Activated CD4-positive, CD25-positive, alpha-beta regulatory T cell treated with anti-CD3 and anti-CD28 coated beads, Interleukin-2, amount 50 U/mL, for 24 hours (primary cell): ENCODE data around the gene FAAP20.

ENCODE experiments used
- ATAC-seq, 2 donors: fragments of 150-1000 bp; cut with Tn5 transposase; one replicate each; pipeline ENCODE4 v1.10.0; 2021; ENCODE audit warnings: mild to moderate bottlenecking in 1 of 2, moderate library complexity in 1 of 2

The FAAP20 gene

GRCh38 chr1:2194319-2194897, at the start of gene FAAP20:
Gene FAAP20, minus strand, starts transcription at chr1:2194772. Its CDS starts 23 bp downstream, at chr1:2194749.
- peak; percentile 54 to 57 for ATAC-seq

GRCh38 chr1:2242814-2243725, 48.5 kb upstream of the FAAP20 start:
- ATAC-seq = peak; percentile 44 to 52

- ATAC-seq = no peak
Observed at GRCh38 chr1:2241820-2242219, 47.2 kb upstream of the FAAP20 start.

GRCh38 chr1:2240270-2241156, 45.9 kb upstream of the FAAP20 start:
- ATAC-seq = peak in 1 of 2 donors; percentile 11

- ATAC-seq = no peak
Observed at GRCh38 chr1:2239384-2239985, 44.9 kb upstream of the FAAP20 start.

- ATAC-seq = no peak
Observed at GRCh38 chr1:2239013-2239370, 44.4 kb upstream of the FAAP20 start.

- ATAC-seq = no peak
Observed at GRCh38 chr1:2238361-2239012, 43.9 kb upstream of the FAAP20 start.

- ATAC-seq = no peak
Observed at GRCh38 chr1:2237773-2238172, 43.2 kb upstream of the FAAP20 start.

- peak in 1 of 2 donors; percentile 8 for ATAC-seq
Observed at GRCh38 chr1:2236695-2237677, 42.4 kb upstream of the FAAP20 start.

GRCh38 chr1:2235300-2235998, 40.9 kb upstream of the FAAP20 start:
- ATAC-seq = no peak

- ATAC-seq = no peak
Observed at GRCh38 chr1:2234762-2235113, 40.2 kb upstream of the FAAP20 start.

- peak; percentile 63 to 66 for ATAC-seq
Observed at GRCh38 chr1:2233997-2234761, 39.6 kb upstream of the FAAP20 start.

- no peak for ATAC-seq
Observed at GRCh38 chr1:2233468-2233867, 38.9 kb upstream of the FAAP20 start.

- no peak for ATAC-seq
Observed at GRCh38 chr1:2232916-2233438, 38.4 kb upstream of the FAAP20 start.

GRCh38 chr1:2232255-2232915, 37.8 kb upstream of the FAAP20 start:
- ATAC-seq = no peak

GRCh38 chr1:2231532-2232254, 37.1 kb upstream of the FAAP20 start:
- ATAC-seq = peak in 1 of 2 donors; percentile 11

- no peak for ATAC-seq
Observed at GRCh38 chr1:2230781-2231531, 36.4 kb upstream of the FAAP20 start.
